H1 (cell line): Measurements from ENCODE around the gene ILDR2. TPM values are rescaled to one million over a fixed set of nuclear protein-coding genes. Genes with fewer than 3 reads are reported as not detected.

Experiments
- CTCF ChIA-PET: fragments of 300-600 bp; sonication (Branson Sonifier 250); formaldehyde crosslinking; loops from one replicate; lab custom pipeline; 2021; ENCODE audit not compliant: partially characterized antibody; lab: Charles Lee
- POLR2A ChIA-PET: fragments of 300-600 bp; sonication (Branson Sonifier 250); formaldehyde crosslinking; loops from one replicate; lab custom pipeline; 2021; ENCODE audit warnings: inconsistent platforms; ENCODE audit not compliant: partially characterized antibody; lab: Charles Lee
- DNase-seq, 2 experiments: peaks; one replicate each; pipeline versions ENCODE4 v3.0.0 to v3.0.0-alpha.2; 2010 to 2022; ENCODE audit warnings: low spot score in 2 of 2, low read depth in 1 of 2, mixed read lengths in 1 of 2
- FAIRE-seq: peaks from 2 replicates; lab custom pipeline; 2011; peaks lifted over from hg19 to GRCh38; lab: Jason Lieb, UNC
- H2AFZ ChIP-seq: 2 replicates; pipeline ENCODE4 v1.8.1; 2012; ENCODE audit warnings: low read length, inconsistent platforms
- H2AK5ac ChIP-seq: 2 replicates; pipeline ENCODE4 v1.6.1; 2013; ENCODE audit warnings: low read depth, low read length
- H2BK120ac ChIP-seq: replicated peaks from 2 replicates; pipeline ENCODE3; 2013; ENCODE audit warnings: low read depth, low read length, inconsistent platforms
- H2BK12ac ChIP-seq: 2 replicates; pipeline ENCODE4 v1.6.1; 2013; ENCODE audit warnings: low read depth, low read length
- H2BK15ac ChIP-seq: 2 replicates; pipeline ENCODE4 v1.6.1; 2013; ENCODE audit warnings: low read length
- H2BK20ac ChIP-seq: 2 replicates; pipeline ENCODE4 v1.6.1; 2013; ENCODE audit warnings: low read length
- H2BK5ac ChIP-seq: 2 replicates; pipeline ENCODE4 v1.6.1; 2013; ENCODE audit warnings: low read depth, low read length
- H3K14ac ChIP-seq: 2 replicates; pipeline ENCODE4 v1.6.1; 2013; ENCODE audit warnings: inconsistent platforms; ENCODE audit not compliant: insufficient read length
- H3K18ac ChIP-seq: 2 replicates; pipeline ENCODE4 v1.6.1; 2013; ENCODE audit warnings: low read length; ENCODE audit errors: extremely low read depth
- H3K23ac ChIP-seq: 2 replicates; pipeline ENCODE4 v1.6.1; 2013; ENCODE audit warnings: inconsistent platforms; ENCODE audit not compliant: insufficient read length
- H3K23me2 ChIP-seq: 2 replicates; pipeline ENCODE4 v1.6.1; 2013; ENCODE audit warnings: low read depth, low read length
- H3K27ac ChIP-seq: 2 replicates; pipeline ENCODE4 v1.6.1; 2011; ENCODE audit warnings: low read depth, low read length, inconsistent platforms
- H3K27me3 ChIP-seq, 4 experiments: replicated peaks in 1 of 4; 1 replicate in 1 of 4; 2 replicates in 3 of 4; pipeline versions ENCODE4 v1.6.1 to v1.8.1; 2011 to 2013; ENCODE audit warnings: low read length in 3 of 4, mild to moderate bottlenecking in 3 of 4, inconsistent platforms in 2 of 4, mixed read lengths in 2 of 4, moderate library complexity in 1 of 4; ENCODE audit not compliant: control insufficient read depth in 3 of 4, insufficient read depth in 3 of 4; ENCODE audit errors: extremely low read depth in 1 of 4
- H3K36me3 ChIP-seq, 4 experiments: 2 replicates each; pipeline versions ENCODE4 v1.6.1 to v1.8.1; 2011 to 2013; ENCODE audit warnings: mild to moderate bottlenecking in 4 of 4, low read length in 3 of 4, moderate library complexity in 2 of 4, control low read depth in 1 of 4, inconsistent platforms in 1 of 4; ENCODE audit not compliant: insufficient read depth in 4 of 4, control insufficient read depth in 2 of 4
- H3K4ac ChIP-seq: replicated peaks from 2 replicates; pipeline ENCODE3; 2013; ENCODE audit warnings: low read length, low read depth, mixed read lengths, inconsistent platforms; ENCODE audit not compliant: insufficient read length
- H3K4me1 ChIP-seq, 4 experiments: replicated peaks in 1 of 4; 1 replicate in 1 of 4; 2 replicates in 3 of 4; pipeline versions ENCODE4 v1.6.1 to v1.8.1; 2011 to 2013; ENCODE audit warnings: low read length in 3 of 4, inconsistent platforms in 2 of 4, mixed read lengths in 1 of 4; ENCODE audit not compliant: insufficient read depth in 4 of 4, control insufficient read depth in 3 of 4
- H3K4me2 ChIP-seq, 2 experiments: 2 replicates each; pipeline versions ENCODE4 v1.6.1 to v1.8.1; 2011 to 2013; ENCODE audit warnings: low read depth in 2 of 2, low read length in 2 of 2, control low read depth in 1 of 2, inconsistent platforms in 1 of 2, mild to moderate bottlenecking in 1 of 2; ENCODE audit not compliant: insufficient read depth in 1 of 2
- H3K4me3 ChIP-seq, 4 experiments: fragments of 200-600, 300-600 bp in 1 of 4; sonication (generic), shearing (Covaris generic), sonication (Bioruptor Twin) in 1 of 4; 2 replicates each; pipeline versions ENCODE4 v1.5.1 to v1.8.1; 2011 to 2016; ENCODE audit warnings: low read length in 4 of 4, low read depth in 3 of 4, control low read depth in 2 of 4, inconsistent platforms in 2 of 4, mild to moderate bottlenecking in 2 of 4, mixed read lengths in 1 of 4, moderate library complexity in 1 of 4; ENCODE audit not compliant: insufficient read depth in 2 of 4; ENCODE audit errors: extremely low read depth in 1 of 4
- H3K56ac ChIP-seq: replicated peaks from 2 replicates; pipeline ENCODE3; 2013; ENCODE audit warnings: low read depth, mild to moderate bottlenecking, mixed read lengths, low read length, inconsistent platforms; ENCODE audit not compliant: insufficient read length
- H3K79me1 ChIP-seq: 2 replicates; pipeline ENCODE4 v1.6.1; 2013; ENCODE audit warnings: low read depth, low read length, control low read depth
- H3K79me2 ChIP-seq, 2 experiments: 2 replicates each; pipeline versions ENCODE4 v1.6.1 to v1.8.1; 2012 to 2013; ENCODE audit warnings: low read length in 2 of 2, mild to moderate bottlenecking in 2 of 2, inconsistent platforms in 1 of 2; ENCODE audit not compliant: insufficient read depth in 2 of 2, control insufficient read depth in 1 of 2
- H3K9ac ChIP-seq, 4 experiments: replicated peaks in 1 of 4; 1 replicate in 1 of 4; 2 replicates in 3 of 4; pipeline versions ENCODE4 v1.6.1 to v1.8.1; 2011 to 2013; ENCODE audit warnings: low read depth in 3 of 4, low read length in 3 of 4, control low read depth in 2 of 4, mild to moderate bottlenecking in 2 of 4, moderate library complexity in 2 of 4, inconsistent platforms in 1 of 4; ENCODE audit errors: extremely low read depth in 1 of 4
- H3K9me3 ChIP-seq, 2 experiments: 2 replicates each; pipeline versions ENCODE4 v1.6.1 to v1.8.1; 2012 to 2013; ENCODE audit warnings: mild to moderate bottlenecking in 2 of 2, moderate library complexity in 2 of 2, control low read depth in 1 of 2, inconsistent platforms in 1 of 2, low read depth in 1 of 2, low read length in 1 of 2, mixed read lengths in 1 of 2; ENCODE audit not compliant: insufficient read depth in 2 of 2
- H4K20me1 ChIP-seq, 2 experiments: replicated peaks in 1 of 2; 2 replicates each; pipeline versions ENCODE3 to v1.8.1; 2011 to 2013; ENCODE audit warnings: inconsistent platforms in 2 of 2, low read length in 2 of 2, mild to moderate bottlenecking in 1 of 2; ENCODE audit not compliant: insufficient read depth in 2 of 2, control insufficient read depth in 1 of 2
- H4K5ac ChIP-seq: 2 replicates; pipeline ENCODE4 v1.6.1; 2013; ENCODE audit warnings: low read length, low read depth, mixed read lengths, inconsistent platforms; ENCODE audit not compliant: insufficient read length
- H4K8ac ChIP-seq: 2 replicates; pipeline ENCODE4 v1.8.0; 2013; ENCODE audit warnings: mild to moderate bottlenecking, moderate library complexity, low read length, inconsistent platforms; ENCODE audit not compliant: insufficient read depth; ENCODE audit errors: extremely low read depth
- H4K91ac ChIP-seq: replicated peaks from 2 replicates; pipeline ENCODE3; 2013; ENCODE audit warnings: low read length, mixed read lengths, inconsistent platforms; ENCODE audit not compliant: insufficient read length
- CHD1 ChIP-seq: IDR thresholded peaks from 2 replicates; pipeline ENCODE4 v1.6.1; 2012; ENCODE audit warnings: low read depth, low read length, improper control_type of control experiment
- EZH2 ChIP-seq: fragments of 200-600 bp; sonication (generic); IDR thresholded peaks from 2 replicates; pipeline ENCODE4 v1.7.1; 2012; ENCODE audit warnings: low read depth, mild to moderate bottlenecking, moderate library complexity, low read length, inconsistent platforms; ENCODE audit not compliant: severe bottlenecking
- POLR2A ChIP-seq, 2 experiments: IDR thresholded peaks; 1 replicate in 1 of 2; 2 replicates in 1 of 2; pipeline ENCODE4 v1.6.1; 2011; ENCODE audit warnings: low read depth in 2 of 2, low read length in 2 of 2, mild to moderate bottlenecking in 2 of 2; ENCODE audit errors: control extremely low read depth in 1 of 2
- TCF12 ChIP-seq: IDR thresholded peaks from 2 replicates; pipeline ENCODE4 v1.6.1; 2011; ENCODE audit warnings: low read depth, mild to moderate bottlenecking, low read length
- WGBS, 2 experiments: shearing (Covaris generic) in 1 of 2; methylation state at CpG; one replicate each; pipeline versions ENCODE4 v1.1.6 to v1.1.7; 2013 to 2015; ENCODE audit warnings: low lambda C conversion rate in 2 of 2, mixed read lengths in 2 of 2, inconsistent platforms in 1 of 2, low coverage in 1 of 2, missing lambda C conversion rate in 1 of 2; ENCODE audit not compliant: insufficient replicate concordance in 2 of 2, insufficient coverage in 1 of 2, insufficient read length in 1 of 2; ENCODE audit errors: extremely low coverage in 1 of 2, missing lambda C conversion rate in 1 of 2; 5-methylcytosine and 5-hydroxymethylcytosine counted together
- polyA plus RNA-seq, 7 experiments: library from polyadenylated mRNA; depleted of rRNA in 3 of 7; stranded (reverse) in 5 of 7; unstranded in 2 of 7; fragments of >200 nt in 5 of 7; fragments of 200-250 nt in 2 of 7; gene quantifications; 1 replicate in 5 of 7; 2 replicates in 1 of 7; 4 replicates in 1 of 7; pipeline versions ENCODE4 v1.2.1 to v1.2.3, GENCODE V29; 2011 to 2013; ENCODE audit warnings: missing spikeins in 2 of 7, mixed read lengths in 2 of 7
- total RNA-seq: library from RNA; stranded (reverse); fragmentation: NEBNext Ultra II Directional; extraction: Animal tissue kit (Norgen Biotek cat#: 25700); gene quantifications from 2 replicates; pipeline ENCODE4 v1.2.1, GENCODE V29; 2021
- TF ChIP-seq, protein P1 (sequence below): IDR thresholded peaks from 2 replicates; pipeline ENCODE4 v1.6.1; 2012; ENCODE audit warnings: inconsistent platforms

Gene ILDR2
- total and polyA plus RNA-seq, 2 of the 8 experiments (the other 6 are each of a cell fraction or from before 2014, with no cell fraction given), result 0.85 to 0.86 TPM

DNA sequence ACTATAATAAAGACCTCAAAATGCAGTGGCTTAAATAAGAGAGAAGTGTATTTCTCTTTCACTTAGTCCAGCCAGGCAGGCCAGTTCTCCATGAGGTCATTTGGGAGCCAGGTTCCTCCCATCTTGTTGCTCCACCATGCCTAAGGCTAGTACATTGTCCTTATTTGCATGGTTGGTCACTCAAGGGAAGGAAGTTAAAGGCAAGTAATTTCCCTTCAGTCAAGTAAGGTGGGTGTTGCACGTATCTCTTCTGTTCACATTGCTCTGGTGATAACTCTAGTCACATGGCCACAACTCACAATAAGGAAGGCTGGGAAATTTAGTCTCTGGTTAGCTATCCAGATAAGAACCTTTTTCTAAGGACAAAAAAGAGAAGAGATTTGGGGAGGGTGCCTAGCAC is 72.1 kb downstream of the ILDR2 start:
- Histone ChIP-seq H4K20me1 (no peaks in the 10 kb centered on the region), H3K36me3 (no peaks in the 10 kb centered on the region), H3K18ac (no peak overlapping the region), H3K23me2 (no peaks in the 10 kb centered on the region), H2AFZ (no peak overlapping the region), H3K4me1 (no peaks in the 10 kb centered on the region; a peak in 1 of 7 replicates), H4K5ac (no peak overlapping the region), H3K4me3 (no peak overlapping the region), H3K56ac (no peak overlapping the region), H3K4me2 (no peak overlapping the region), H3K79me1 (no peaks in the 10 kb centered on the region), H3K9ac (no peak overlapping the region), H4K91ac (no peak overlapping the region), H3K23ac (no peak overlapping the region), H3K79me2 (no peaks in the 10 kb centered on the region), H2BK15ac (no peak overlapping the region), H2BK120ac (no peak overlapping the region), H2BK20ac (no peak overlapping the region), H3K9me3 (0 out of 4 replicates have a peak, but pooled peaks cover 2% of the 10 kb centered on the region in 2 experiments), H4K8ac (no peak overlapping the region), H2AK5ac (no peak overlapping the region), H3K27ac (no peak overlapping the region), H3K4ac (no peak overlapping the region), H3K14ac (no peak overlapping the region), H2BK12ac (no peak overlapping the region), H2BK5ac (no peak overlapping the region), H3K27me3 (no peaks in the 10 kb centered on the region; a peak in 1 of 7 replicates)
- no peak for FAIRE-seq
- no peak for DNase-seq
- ChIA-PET CTCF (interaction anchor here (11.9 to 23.8 kb wide), 2 partner anchors 20 to 155 kb away, joined by 152 to 874 read pairs; no protein-coding TSS in a partner anchor), POLR2A (no interaction called here)
- TF ChIP-seq CHD1 (no peak), EZH2 (no peak), POLR2A (IDR thresholded peaks at IDR 0.05; ENCODE audit: control extremely low read depth in 1 of 2, low read depth in 2 of 2, low read length in 2 of 2) (no peak), TCF12 (no peak)
- TF ChIP-seq, protein P1, sequence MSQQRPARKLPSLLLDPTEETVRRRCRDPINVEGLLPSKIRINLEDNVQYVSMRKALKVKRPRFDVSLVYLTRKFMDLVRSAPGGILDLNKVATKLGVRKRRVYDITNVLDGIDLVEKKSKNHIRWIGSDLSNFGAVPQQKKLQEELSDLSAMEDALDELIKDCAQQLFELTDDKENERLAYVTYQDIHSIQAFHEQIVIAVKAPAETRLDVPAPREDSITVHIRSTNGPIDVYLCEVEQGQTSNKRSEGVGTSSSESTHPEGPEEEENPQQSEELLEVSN, result no peak
- WGBS, 2 experiments, result 96% methylated on average over 1 of the region's 1 CpG; no CpG with 5 or more reads in 1 of the 2 experiments
